ENCODE measurements around the gene MAL.
A peak's percentile ranks its signal among the peaks of the same experiment; 100 is the strongest.

The MAL gene

DNA sequence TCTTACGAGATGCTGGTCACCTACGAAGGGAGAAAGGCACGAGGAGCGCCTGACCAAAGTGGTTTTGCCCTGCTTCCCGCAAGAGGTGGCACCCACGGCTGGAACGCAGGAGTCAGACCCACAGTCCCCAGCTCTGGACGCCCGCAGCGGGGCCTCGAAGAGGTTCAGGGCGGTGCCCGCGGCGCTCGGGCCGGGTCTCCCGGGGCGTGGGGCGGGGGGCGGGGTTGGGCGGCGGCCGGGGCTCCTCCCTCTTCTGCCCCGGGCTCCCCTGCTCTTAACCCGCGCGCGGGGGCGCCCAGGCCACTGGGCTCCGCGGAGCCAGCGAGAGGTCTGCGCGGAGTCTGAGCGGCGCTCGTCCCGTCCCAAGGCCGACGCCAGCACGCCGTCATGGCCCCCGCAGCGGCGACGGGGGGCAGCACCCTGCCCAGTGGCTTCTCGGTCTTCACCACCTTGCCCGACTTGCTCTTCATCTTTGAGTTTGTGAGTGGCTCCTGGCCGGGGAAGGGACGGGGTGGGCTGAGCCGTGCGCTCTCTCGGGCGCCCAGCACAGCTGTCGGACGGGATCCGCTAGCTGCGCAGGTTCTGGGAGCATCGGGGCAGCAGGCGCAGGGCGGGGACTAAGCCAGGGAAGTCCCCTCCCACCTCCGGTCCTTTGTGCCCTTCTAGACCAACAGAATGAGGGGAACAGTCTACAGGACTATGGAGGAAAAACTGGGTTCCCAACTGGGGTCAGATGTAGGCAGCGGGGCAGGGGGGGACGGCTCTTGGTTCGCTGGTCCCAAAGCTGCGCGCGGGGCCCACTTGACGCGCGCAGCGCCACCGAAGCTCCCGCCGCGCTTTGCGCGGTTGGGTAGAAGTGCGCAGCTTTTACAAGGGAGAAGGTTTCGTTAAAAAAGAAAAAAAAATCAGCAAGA is at the start of gene MAL:
TSS of gene MAL (plus strand) at position 303 of the 914 bp plus-strand sequence. CDS start at position 388, 85 bp downstream.
- DNase-seq = no peak

- no peak for DNase-seq
These were observed 47.7 kb upstream of the MAL start for GRCh38 chr2:94977826-94978225.

DNA sequence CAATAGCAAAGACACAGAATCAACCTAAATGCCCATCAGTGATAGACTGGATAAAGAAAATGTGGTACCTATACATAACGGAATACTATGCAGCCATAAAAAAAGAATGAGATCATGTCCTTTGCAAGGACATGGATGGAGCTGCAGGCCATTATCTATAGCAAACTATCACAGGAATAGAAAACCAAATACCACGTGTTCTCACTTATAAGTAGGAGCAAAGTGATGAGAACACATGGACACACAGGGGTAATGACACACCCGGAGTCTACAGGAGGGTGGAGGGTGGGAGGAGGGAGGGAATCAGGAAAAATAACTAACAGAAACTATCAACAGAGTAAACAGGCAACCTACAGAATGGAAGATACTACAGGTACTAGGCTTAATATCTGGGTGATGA is 46.6 kb upstream of the MAL start:
- DNase-seq = no peak

DNA sequence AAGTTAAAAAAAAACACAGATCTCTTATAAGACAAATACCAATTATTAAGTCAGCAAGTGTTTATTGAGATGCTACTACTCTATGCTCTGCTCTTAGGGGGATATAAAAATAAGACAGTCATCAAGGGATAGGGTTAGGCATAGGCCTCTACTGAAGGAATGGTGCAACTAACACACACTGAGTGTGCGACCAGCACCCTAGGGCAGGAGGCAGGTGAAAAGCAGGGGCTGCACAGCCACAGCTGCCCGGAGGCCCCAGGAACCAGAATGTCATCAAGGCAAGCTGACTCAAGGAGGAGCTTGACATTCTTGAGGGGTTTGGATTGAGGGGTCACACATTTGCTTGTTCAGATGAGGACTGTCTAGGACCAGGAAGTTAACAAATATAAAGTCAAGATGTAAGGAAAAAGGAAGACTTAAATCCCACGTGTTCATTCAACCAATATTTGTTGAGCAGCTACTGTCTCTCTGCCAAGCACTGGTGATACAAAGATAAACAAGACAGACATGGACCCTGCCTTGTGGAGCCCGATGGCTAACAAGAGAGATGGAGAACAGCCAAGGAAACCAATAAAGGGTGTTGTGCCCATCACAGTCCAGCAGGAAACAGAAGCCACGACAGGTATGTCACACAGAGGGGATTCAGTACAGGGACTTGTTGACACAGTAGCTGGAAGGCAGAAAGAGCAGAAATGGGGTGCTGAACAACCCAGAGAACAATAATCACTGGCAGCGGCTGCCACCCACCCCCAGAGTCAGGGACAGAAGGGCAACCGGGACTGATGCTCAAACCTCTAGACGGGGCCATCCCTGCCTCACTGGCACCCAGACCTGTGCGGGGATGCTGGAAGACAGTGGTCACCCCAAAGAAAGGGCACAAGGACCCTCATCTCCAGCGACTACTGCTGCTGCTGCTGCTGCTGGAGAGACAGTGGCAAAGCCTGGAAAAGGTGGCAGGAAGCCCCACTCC is 45.8 kb upstream of the MAL start:
- no peak for DNase-seq

- DNase-seq = no peak
These were observed 45.1 kb upstream of the MAL start for GRCh38 chr2:94980406-94980805.

- no peak for DNase-seq
These were observed 43.4 kb upstream of the MAL start for GRCh38 chr2:94982156-94982555.

GRCh38 chr2:94982675-94983074 is 42.8 kb upstream of the MAL start:
- peak; percentile 23 for DNase-seq

DNA sequence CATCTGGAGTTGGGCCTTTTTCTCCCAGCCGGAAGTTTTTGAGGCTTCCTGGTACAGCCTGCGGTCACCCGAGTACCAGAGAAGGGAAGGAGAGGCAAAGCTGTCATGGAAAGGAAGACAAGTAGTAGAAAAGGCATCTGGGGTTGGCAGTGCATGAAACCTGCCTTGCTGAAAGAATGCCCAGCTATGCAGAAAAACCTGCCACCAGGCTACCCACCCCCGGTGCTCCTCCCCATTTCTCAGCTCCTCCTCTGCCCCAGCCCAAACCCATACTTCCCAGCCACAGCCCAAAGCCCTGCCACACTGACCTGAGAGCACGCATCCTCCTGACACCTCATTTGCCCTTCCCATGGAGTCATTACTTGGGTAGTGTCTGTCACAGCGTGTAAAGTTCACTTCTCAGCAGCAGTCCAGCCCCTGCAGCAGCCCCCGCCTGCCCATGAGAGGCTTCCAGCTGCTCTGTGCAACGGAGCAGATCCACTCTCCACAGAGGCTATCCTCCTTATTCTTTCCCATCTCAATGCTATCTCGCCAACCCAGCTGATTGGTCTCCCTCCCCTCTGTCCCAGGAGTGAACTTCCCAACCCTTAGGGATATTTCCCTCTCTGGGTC is 40.4 kb upstream of the MAL start:
- DNase-seq = no peak

DNA sequence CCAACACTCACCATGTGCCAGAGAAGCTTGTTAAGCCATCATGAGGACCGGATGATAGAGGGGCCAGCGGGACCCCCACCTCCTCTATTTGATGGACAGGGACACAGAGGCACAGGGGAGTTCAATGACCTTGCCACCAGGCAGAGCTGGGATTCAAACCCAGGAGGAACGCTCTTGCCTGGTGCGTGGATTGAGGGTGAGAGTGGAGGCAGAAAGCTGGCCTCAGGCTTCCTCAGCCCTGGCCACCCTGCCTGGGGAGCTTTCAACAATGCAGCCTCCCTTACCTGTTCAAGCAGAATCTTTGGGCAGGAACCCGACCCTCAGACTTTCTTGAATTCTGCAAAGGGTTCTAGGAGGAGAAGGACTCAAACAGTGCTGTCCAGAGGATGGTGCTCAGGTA is 39.9 kb upstream of the MAL start:
- DNase-seq = no peak

DNA sequence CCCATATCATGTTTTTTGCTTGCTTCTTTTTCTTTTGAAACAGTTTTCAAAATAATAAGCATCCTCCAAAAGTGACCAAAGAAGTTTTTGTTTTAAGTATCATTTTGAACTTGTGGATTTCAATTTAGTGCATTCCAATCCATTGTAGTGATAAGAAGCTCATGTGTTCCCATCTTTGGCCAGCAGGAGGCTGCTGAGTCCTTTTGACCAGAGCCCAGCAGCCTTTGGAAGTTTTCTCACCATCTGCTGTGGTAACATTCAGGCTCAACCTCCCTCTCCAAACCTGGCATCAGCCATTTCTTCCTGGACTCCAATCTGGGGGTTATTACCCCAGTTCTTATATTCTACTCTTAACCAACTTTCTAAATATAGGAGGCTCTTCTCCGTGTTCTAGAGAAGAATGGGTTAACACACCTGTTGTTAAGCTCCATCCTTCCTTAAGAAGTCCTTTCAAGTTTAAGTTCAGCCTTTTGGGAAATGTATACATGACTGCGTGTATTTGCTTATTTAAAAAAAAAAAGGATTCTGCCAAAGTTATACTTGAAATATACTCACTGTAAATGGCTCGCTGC is 39.0 kb upstream of the MAL start:
- DNase-seq = peak; percentile 41

GRCh38 chr2:94987074-94988020 is 38.2 kb upstream of the MAL start:
- no peak for DNase-seq

DNA sequence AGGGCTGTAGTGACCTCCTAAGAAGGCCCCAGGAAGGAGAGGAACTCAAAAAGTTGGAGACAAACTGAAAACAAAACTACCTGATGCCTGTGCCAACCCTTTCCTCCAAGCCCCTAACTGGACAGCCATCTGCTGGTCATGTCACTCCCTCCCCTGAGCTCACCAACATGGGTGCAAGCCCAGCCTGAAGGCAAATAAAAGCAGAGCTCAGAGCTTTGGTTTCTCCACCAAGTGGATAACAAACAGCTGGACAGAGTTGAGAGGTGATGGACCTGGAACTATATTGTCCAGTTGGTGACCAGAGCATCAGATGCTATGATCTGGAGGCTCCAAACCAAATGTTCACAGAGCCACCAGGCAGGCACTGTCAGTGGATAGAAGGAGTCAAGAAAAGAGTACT is 34.6 kb upstream of the MAL start:
- DNase-seq = no peak

GRCh38 chr2:94992360-94992759 is 33.1 kb upstream of the MAL start:
- no peak for DNase-seq

GRCh38 chr2:94993176-94994062 is 32.1 kb upstream of the MAL start:
- DNase-seq = no peak

GRCh38 chr2:94994063-94994913 is 31.2 kb upstream of the MAL start:
- no peak for DNase-seq

DNA sequence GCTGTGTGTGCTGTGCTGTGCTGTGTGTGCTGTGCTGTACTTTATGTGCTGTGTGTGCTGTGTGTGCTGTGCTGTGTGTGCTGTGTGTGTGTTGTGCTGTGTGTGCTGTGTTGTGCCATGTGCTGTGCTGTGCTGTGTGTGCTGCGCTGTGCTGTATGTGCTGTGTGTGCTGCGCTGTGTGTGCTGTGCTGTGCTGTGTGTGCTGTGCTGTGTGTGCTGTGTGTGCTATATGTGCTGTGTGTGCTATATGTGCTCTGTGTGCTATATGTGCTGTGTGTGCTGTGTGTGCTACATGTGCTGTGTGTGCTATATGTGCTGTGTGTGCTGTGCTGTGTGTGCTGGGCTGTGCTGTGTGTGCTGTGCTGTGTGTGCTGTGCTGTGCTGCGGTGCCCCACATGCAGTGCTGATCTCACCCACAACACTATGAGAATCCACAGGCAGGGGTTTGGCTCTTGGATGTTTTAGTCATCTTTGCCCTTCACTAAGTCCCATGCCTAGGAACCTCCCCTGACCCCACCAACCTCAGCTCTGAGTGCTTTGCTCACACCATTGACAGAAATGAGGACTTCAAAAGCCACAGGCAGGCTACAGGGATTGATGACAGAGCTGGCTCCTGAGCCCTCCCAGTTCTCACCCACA is 30.5 kb upstream of the MAL start:
- no peak for DNase-seq

GRCh38 chr2:94995553-94996304 is 29.8 kb upstream of the MAL start:
- no peak for DNase-seq
